ENCODE data around the gene CALCB. TPM values are rescaled to one million over a fixed set of nuclear protein-coding genes. Genes with fewer than 3 reads are reported as not detected.

CALCB gene
- total RNA-seq, 1 experiment from 2014 or later = 0.81 TPM

GRCh38 chr11:15074206-15075161 lies 1.1 kb downstream of the CALCB start:
- peak; percentile 84 for DNase-seq (ENCODE audit: low spot score)

- no peak for DNase-seq (ENCODE audit: low spot score)
These were observed 1.8 kb downstream of the CALCB start for GRCh38 chr11:15075162-15075526.

GRCh38 chr11:15091175-15091574 lies 17.8 kb downstream of the CALCB start:
- DNase-seq (ENCODE audit: low spot score) = no peak

- no peak for DNase-seq (ENCODE audit: low spot score)
These were observed 18.2 kb downstream of the CALCB start for GRCh38 chr11:15091625-15092024.

GRCh38 chr11:15093432-15093831 lies 20.0 kb downstream of the CALCB start:
- DNase-seq (ENCODE audit: low spot score) = no peak

- no peak for DNase-seq (ENCODE audit: low spot score)
These were observed 22.4 kb downstream of the CALCB start for GRCh38 chr11:15095736-15096228.

GRCh38 chr11:15097411-15097810 lies 24.0 kb downstream of the CALCB start:
- no peak for DNase-seq (ENCODE audit: low spot score)

- DNase-seq (ENCODE audit: low spot score) = no peak
These were observed 25.9 kb downstream of the CALCB start for GRCh38 chr11:15099267-15099666.

GRCh38 chr11:15101072-15101709 lies 27.8 kb downstream of the CALCB start:
- DNase-seq (ENCODE audit: low spot score) = peak; percentile 68

- no peak for DNase-seq (ENCODE audit: low spot score)
These were observed 30.8 kb downstream of the CALCB start for GRCh38 chr11:15104166-15104565.

- peak; percentile 83 for DNase-seq (ENCODE audit: low spot score)
These were observed 33.0 kb downstream of the CALCB start for GRCh38 chr11:15106201-15106965.

- DNase-seq (ENCODE audit: low spot score) = no peak
These were observed 34.5 kb downstream of the CALCB start for GRCh38 chr11:15107730-15108515.

- DNase-seq (ENCODE audit: low spot score) = no peak
These were observed 35.3 kb downstream of the CALCB start for GRCh38 chr11:15108592-15109130.

GRCh38 chr11:15109602-15110001 lies 36.2 kb downstream of the CALCB start:
- no peak for DNase-seq (ENCODE audit: low spot score)

- no peak for DNase-seq (ENCODE audit: low spot score)
These were observed 37.8 kb downstream of the CALCB start for GRCh38 chr11:15111215-15111614.

GRCh38 chr11:15112131-15112541 lies 38.7 kb downstream of the CALCB start:
- DNase-seq (ENCODE audit: low spot score) = no peak

GRCh38 chr11:15113381-15113780 lies 40.0 kb downstream of the CALCB start:
- DNase-seq (ENCODE audit: low spot score) = no peak

- no peak for DNase-seq (ENCODE audit: low spot score)
These were observed 41.4 kb downstream of the CALCB start, which contains the start of gene INSC for GRCh38 chr11:15114501-15115475. Gene INSC, plus strand, starts transcription at chr11:15114923. Its CDS starts 34,252 bp downstream, at chr11:15149175.

GRCh38 chr11:15115686-15116085 lies 42.3 kb downstream of the CALCB start:
- DNase-seq (ENCODE audit: low spot score) = no peak

GRCh38 chr11:15117751-15118150 lies 44.4 kb downstream of the CALCB start:
- no peak for DNase-seq (ENCODE audit: low spot score)

All from H4 (cell line).